ENCODE measurements around the gene MDFI.
A peak's percentile ranks its signal among the peaks of the same experiment; 100 is the strongest.

The MDFI gene, protein sequence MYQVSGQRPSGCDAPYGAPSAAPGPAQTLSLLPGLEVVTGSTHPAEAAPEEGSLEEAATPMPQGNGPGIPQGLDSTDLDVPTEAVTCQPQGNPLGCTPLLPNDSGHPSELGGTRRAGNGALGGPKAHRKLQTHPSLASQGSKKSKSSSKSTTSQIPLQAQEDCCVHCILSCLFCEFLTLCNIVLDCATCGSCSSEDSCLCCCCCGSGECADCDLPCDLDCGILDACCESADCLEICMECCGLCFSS

DNA sequence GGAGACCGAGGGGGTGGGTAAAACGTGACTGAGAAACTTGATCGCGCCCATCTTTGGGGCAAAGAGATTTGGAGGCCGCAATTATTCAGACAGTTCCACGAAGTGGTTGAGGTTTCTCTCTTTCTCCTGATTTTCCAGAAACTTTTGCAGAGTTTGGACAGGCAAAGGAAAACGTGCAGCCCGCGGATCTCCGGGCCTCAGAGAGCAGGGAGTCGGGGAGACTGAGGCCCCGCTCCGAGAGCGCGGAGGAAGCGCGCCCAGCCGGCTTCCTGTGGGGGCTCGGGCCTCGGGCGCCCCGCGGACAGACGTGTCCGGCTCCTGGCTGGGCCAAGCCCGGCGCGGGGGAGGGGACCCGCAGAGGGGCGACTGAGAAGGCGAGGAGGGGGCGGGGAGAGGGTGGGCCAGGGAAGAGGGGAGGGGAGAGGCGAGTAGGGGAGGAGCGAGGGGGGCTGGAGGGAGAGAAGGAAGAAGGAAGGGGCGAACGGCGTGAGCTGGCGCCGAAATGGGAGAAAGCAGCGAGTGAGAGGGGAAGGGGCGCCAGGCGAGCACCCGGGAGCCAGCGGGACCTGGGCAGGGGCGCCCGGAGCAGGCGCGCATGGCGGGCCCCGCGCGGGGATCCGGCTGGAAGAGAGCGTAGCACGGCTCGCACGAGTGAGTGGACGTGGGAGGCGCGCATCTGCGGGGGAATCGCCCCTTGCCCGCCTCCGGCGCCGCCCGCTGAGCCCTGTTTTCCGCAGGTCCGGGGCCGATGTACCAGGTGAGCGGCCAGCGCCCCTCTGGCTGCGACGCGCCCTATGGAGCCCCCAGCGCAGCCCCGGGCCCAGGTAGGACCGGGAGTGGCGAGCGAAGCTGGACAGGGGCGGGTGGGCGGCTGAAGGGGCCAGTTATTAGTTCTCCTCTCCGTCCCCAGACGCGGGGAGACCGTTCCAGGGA is at the start of gene MDFI:
TSS of gene MDFI (plus strand) at position 467 of the 933 bp plus-strand sequence. CDS start at position 749, 282 bp downstream.
- no peak for DNase-seq (ENCODE audit: low read depth)

DNA sequence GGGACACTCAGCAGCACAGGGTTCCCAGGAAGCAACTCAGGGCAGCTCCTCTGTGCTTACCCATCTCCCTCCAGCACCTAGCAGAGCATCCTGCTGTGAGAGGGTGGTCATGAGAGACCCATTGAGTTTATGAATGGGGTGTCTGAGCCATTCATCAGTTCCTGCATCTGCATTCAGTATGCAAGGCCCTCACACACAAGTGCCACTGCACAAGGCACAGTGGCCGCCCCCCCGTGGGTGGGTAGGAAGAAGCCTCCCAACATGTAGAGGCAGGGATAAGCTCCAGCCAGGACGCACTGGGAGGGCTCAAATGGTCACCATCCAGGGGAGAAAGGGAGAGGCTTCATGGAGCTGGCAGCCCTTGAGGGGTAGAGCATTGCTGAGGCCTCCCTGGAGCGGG is 49.0 kb upstream of the MDFI start:
- no peak for DNase-seq (ENCODE audit: low read depth)

DNA sequence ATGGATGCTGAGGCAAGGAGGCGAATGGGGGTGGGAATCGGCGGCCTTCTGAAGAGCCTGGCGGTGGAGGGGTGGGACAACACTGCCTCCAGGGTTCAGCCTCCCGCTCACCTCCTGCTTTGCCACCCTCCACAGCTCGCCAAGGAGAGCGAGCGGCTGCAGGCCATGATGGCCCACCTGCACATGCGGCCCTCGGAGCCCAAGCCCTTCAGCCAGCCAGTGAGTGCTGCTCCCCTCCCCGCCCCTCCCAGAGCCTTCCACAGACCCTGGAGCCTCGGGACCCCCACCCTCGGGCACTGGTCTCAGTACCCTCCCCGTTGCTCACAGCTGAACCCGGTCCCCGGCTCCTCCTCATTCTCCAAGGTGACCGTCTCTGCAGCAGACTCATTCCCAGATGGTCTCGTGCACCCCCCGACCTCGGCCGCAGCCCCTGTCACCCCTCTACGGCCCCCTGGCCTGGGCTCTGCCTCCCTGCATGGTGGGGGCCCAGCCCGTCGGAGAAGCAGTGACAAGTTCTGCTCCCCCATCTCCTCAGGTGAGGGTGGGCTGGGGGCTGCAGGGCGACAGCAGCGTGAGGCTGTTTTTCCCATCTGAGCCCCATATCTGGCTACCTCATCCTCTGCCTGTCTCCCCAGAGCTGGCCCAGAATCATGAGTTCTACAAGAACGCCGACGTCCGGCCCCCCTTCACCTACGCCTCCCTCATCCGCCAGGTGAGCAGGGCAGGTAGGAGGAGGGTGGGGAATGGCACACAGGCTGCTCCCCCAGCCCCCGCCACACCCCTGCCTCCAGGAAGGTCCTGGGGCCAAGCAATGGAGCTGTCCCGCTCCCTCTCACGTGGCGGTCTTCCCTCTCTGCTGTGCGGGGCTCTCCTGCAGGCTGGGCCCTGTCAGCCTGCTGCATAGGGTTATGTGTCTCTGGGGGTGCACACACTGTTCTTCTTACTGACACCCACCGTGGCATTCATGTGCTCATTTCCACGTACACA is 48.3 kb upstream of the MDFI start:
- DNase-seq (ENCODE audit: low read depth): no peak

GRCh38 chr6:41591122-41591521 is 47.1 kb upstream of the MDFI start:
- no peak for DNase-seq (ENCODE audit: low read depth)

DNA sequence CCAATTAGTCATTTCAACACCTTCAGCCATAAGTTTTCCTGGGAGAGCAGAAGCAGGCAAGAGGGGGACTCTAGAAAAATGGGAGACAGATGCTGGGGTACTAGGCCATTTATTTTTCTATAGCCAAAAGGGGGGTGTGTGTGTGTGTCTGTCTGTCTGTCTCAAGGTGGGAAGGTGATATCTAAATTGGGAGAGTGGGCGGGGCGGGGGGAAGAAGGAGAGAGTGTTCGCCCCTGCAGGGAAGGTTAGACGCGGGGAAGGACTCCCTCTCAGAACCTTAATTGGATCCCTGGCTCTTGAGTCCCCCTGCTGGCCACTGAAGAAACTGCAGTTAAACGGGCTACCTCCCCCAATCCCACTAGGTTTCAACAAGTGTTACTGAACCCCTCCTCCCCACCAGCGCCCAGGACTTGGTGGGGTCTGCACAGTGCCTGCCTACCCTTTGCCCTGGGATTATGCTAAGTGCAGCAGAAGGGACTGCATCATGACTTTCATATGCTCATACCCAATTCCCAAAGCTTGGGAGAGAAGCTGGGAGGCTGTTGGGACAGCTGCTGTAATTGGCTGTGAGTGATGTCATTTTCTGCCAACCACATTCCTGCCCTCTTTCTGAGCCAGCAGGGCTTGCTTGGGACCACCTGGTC is 46.3 kb upstream of the MDFI start:
- DNase-seq (ENCODE audit: low read depth): peak; percentile 40

- no peak for DNase-seq (ENCODE audit: low read depth)
Observed at GRCh38 chr6:41593406-41593805, 44.9 kb upstream of the MDFI start.

GRCh38 chr6:41593839-41594238 is 44.4 kb upstream of the MDFI start:
- no peak for DNase-seq (ENCODE audit: low read depth)

GRCh38 chr6:41594326-41594725 is 43.9 kb upstream of the MDFI start:
- no peak for DNase-seq (ENCODE audit: low read depth)

GRCh38 chr6:41594766-41595165 is 43.5 kb upstream of the MDFI start:
- no peak for DNase-seq (ENCODE audit: low read depth)

GRCh38 chr6:41595166-41595565 is 43.1 kb upstream of the MDFI start:
- no peak for DNase-seq (ENCODE audit: low read depth)

- DNase-seq (ENCODE audit: low read depth): no peak
Observed at GRCh38 chr6:41596096-41596685, 42.1 kb upstream of the MDFI start.

DNA sequence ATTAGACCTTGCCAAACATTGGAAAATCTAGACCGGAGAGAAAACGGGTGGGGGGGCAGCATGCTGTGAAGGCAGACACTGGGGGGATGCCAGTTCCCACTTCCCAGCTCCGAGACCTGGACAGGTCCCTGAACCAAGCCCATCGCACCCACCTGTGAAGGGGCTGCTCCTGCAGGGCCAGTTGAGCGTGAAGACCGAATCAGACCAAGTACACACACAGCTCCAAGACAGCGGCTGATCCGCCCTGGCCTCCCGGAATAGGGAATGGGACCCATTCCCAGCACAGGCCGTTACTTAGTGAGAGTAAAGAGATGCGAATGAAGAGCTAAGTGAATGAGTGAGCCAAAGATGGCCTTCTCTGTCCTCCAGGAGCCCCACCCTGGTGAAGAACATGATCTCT is 41.5 kb upstream of the MDFI start:
- DNase-seq (ENCODE audit: low read depth): no peak

GRCh38 chr6:41597246-41598000 is 40.8 kb upstream of the MDFI start:
- no peak for DNase-seq (ENCODE audit: low read depth)

GRCh38 chr6:41598670-41599014 is 39.6 kb upstream of the MDFI start:
- no peak for DNase-seq (ENCODE audit: low read depth)

DNA sequence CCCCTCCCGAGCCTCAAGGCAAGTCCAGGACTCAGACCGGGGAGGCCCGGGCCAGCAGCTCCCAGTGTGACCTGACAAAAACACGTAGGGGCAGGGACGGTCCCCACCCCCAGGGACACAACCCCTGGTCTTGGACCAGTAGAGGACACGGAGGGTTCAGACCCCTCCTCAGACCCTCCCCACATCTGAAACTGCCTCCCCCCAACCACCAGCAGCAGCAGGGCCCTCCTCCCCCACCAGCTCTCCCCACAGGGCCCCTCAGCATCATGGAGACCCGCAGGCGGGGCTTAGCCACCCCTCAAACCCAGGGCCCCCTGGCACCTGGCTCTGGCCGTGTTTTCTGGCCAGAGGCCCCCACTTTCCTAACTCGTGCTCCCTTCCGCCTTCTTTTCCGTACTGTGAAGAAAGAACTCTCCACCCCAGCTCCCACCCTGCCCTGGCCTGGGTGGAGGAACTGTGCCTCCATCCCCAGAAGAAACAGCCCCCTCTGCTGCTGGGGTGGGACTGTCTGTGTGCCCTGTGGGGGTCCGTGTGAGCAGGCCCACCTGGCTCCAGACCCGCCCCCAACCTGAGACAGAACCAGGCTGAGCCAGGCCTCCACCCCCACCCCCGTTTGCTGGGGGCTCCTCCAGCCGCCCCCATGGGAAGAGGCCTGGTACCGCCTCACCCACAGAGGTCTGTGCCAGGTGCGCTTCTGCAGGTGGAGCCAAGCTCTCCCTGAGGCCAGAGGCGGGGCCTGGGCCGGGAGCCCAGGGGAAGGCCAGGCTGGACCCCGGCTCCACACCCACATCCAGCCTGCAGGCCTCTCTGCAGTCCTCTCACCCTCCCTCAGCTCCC is 39.0 kb upstream of the MDFI start:
- no peak for DNase-seq (ENCODE audit: low read depth)

GRCh38 chr6:41599852-41600445 is 38.3 kb upstream of the MDFI start:
- DNase-seq (ENCODE audit: low read depth): no peak

GRCh38 chr6:41600499-41601247 is 37.6 kb upstream of the MDFI start:
- no peak for DNase-seq (ENCODE audit: low read depth)

- DNase-seq (ENCODE audit: low read depth): no peak
Observed at GRCh38 chr6:41601248-41601549, 37.1 kb upstream of the MDFI start.

GRCh38 chr6:41602422-41602743 is 35.9 kb upstream of the MDFI start:
- no peak for DNase-seq (ENCODE audit: low read depth)

Measured in HS-27A (cell line).